DOHH2 (cell line): ENCODE data around the gene LKAAEAR1.

Source experiments
- H3F3A ChIP-seq: fragments of 200-600 bp; sonication (generic), shearing (Covaris generic); 2 replicates; pipeline ENCODE4 v1.6.0; 2016; ENCODE audit warnings: antibody characterized with exemption, mild to moderate bottlenecking; ENCODE audit not compliant: control insufficient read depth, insufficient read depth
- H3K27ac ChIP-seq: fragments of 200-600 bp; sonication (generic); 2 replicates; pipeline ENCODE4 v1.5.1; 2014; ENCODE audit warnings: low read depth, mild to moderate bottlenecking, low read length, moderate library complexity
- H3K27me3 ChIP-seq: fragments of 200-600 bp; sonication (generic); 2 replicates; pipeline ENCODE4 v1.6.1; 2014; ENCODE audit warnings: mild to moderate bottlenecking, low read length, mixed read lengths; ENCODE audit not compliant: control insufficient read depth
- H3K36me3 ChIP-seq: fragments of 200-600 bp; sonication (generic); 2 replicates; pipeline ENCODE4 v1.6.1; 2014; ENCODE audit warnings: mild to moderate bottlenecking, low read length, moderate library complexity, mixed read lengths; ENCODE audit not compliant: control insufficient read depth
- H3K4me1 ChIP-seq: fragments of 200-600 bp; sonication (generic); 2 replicates; pipeline ENCODE4 v1.6.1; 2014; ENCODE audit warnings: mild to moderate bottlenecking, low read length, mixed read lengths; ENCODE audit not compliant: control insufficient read depth
- H3K4me2 ChIP-seq: fragments of 200-600 bp; sonication (generic); 2 replicates; pipeline ENCODE4 v1.6.0; 2014; ENCODE audit warnings: mild to moderate bottlenecking, low read length, moderate library complexity
- H3K4me3 ChIP-seq: fragments of 200-600 bp; sonication (generic); 2 replicates; pipeline ENCODE4 v1.5.1; 2014; ENCODE audit warnings: mild to moderate bottlenecking, low read length, mixed read lengths
- H3K79me2 ChIP-seq: fragments of 200-600 bp; sonication (generic); 2 replicates; pipeline ENCODE4 v1.6.1; 2014; ENCODE audit warnings: mild to moderate bottlenecking, low read length, mixed read lengths; ENCODE audit not compliant: control insufficient read depth
- H3K9me2 ChIP-seq: fragments of 200-600 bp; sonication (generic); replicated peaks from 2 replicates; pipeline ENCODE4 v1.6.1; 2014; ENCODE audit warnings: mild to moderate bottlenecking, low read length, mixed read lengths; ENCODE audit not compliant: control insufficient read depth
- H3K9me3 ChIP-seq: fragments of 200-600 bp; sonication (generic); 2 replicates; pipeline ENCODE4 v1.6.1; 2014; ENCODE audit warnings: antibody characterized with exemption, low read length, mixed read lengths; ENCODE audit not compliant: control insufficient read depth, insufficient read depth
- H4K20me1 ChIP-seq: fragments of 200-600 bp; sonication (generic); 2 replicates; pipeline ENCODE4 v1.6.0; 2014; ENCODE audit warnings: low read depth, mild to moderate bottlenecking, antibody characterized with exemption, low read length, moderate library complexity; ENCODE audit not compliant: control insufficient read depth, insufficient read depth
- EZH2phosphoT487 ChIP-seq: fragments of 200-600 bp; sonication (generic); IDR thresholded peaks from 2 replicates; pipeline ENCODE4 v1.6.1; 2017; ENCODE audit warnings: borderline replicate concordance, mild to moderate bottlenecking, antibody characterized with exemption, low read length, moderate library complexity, mixed read lengths
- TF ChIP-seq, protein P1 (sequence below): fragments of 200-600 bp; sonication (generic); IDR thresholded peaks from one replicate; pipeline ENCODE4 v1.5.1; 2014; ENCODE audit warnings: antibody characterized with exemption, mild to moderate bottlenecking, low read depth, low read length; ENCODE audit not compliant: poor library complexity, severe bottlenecking

The LKAAEAR1 gene

DNA sequence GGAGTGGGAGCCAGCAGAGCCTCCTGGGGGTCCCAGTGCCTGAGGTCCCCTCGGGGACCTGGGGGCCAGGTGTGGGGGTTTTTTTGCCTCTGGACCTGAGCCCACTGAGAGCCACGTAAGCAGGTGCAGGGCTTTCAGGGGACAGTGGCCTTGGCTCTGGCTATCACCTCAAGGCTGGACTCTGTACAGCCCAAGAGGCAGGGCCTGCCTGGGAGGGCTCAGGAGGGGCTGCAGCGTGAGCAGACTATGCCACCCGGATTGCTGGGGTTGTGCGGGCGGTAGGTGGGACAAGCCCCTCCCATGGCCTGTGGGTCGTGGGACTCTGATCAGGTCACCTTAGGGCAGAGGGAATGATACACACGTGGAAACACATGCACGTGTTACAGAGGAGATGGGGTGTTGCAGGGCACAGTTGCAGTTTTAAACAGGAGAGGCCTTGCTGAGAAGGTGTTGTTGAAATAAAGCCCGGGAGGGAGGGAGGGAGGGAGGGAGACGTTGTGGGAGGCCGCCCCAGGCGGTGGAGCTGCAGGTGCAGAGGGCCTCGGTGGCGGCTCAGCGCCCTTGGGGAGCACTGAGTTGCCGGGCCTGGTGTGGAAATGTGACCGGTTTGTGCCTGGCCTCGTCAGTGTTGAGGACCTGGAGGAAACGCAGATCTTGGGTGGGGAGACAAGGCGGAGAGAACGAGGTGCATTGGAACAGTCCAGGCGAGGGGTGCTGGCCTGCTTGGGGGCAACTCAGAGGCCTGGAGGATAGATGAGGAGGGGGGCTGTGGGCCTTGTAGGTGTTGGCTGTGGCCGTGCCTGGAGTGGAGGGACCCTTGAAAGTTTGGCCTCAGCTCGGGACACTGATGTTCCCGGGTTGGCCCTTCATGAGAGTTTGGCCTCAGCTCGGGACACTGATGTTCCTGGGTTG is 18.9 kb downstream of the LKAAEAR1 start:
- Histone ChIP-seq H3K36me3 (peaks cover 3% of the 10 kb centered on the region; the same call in 1 of the 2 replicates), H3K4me2 (peak overlapping the region; percentile 76), H3K4me1 (peaks cover 50% of the 10 kb centered on the region), H3F3A (peaks cover 2% of the 10 kb centered on the region; the same call in 1 of the 2 replicates), H3K27me3 (no peaks in the 10 kb centered on the region), H4K20me1 (no peaks in the 10 kb centered on the region), H3K4me3 (peak overlapping the region; percentile 86), H3K9me3 (no peaks in the 10 kb centered on the region), H3K9me2 (no peaks in the 10 kb centered on the region), H3K79me2 (peaks cover 13% of the 10 kb centered on the region), H3K27ac (peak overlapping the region; percentile 42)
- no peak for TF ChIP-seq EZH2phosphoT487
- TF ChIP-seq, protein P1, sequence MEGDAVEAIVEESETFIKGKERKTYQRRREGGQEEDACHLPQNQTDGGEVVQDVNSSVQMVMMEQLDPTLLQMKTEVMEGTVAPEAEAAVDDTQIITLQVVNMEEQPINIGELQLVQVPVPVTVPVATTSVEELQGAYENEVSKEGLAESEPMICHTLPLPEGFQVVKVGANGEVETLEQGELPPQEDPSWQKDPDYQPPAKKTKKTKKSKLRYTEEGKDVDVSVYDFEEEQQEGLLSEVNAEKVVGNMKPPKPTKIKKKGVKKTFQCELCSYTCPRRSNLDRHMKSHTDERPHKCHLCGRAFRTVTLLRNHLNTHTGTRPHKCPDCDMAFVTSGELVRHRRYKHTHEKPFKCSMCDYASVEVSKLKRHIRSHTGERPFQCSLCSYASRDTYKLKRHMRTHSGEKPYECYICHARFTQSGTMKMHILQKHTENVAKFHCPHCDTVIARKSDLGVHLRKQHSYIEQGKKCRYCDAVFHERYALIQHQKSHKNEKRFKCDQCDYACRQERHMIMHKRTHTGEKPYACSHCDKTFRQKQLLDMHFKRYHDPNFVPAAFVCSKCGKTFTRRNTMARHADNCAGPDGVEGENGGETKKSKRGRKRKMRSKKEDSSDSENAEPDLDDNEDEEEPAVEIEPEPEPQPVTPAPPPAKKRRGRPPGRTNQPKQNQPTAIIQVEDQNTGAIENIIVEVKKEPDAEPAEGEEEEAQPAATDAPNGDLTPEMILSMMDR: no peak

DNA sequence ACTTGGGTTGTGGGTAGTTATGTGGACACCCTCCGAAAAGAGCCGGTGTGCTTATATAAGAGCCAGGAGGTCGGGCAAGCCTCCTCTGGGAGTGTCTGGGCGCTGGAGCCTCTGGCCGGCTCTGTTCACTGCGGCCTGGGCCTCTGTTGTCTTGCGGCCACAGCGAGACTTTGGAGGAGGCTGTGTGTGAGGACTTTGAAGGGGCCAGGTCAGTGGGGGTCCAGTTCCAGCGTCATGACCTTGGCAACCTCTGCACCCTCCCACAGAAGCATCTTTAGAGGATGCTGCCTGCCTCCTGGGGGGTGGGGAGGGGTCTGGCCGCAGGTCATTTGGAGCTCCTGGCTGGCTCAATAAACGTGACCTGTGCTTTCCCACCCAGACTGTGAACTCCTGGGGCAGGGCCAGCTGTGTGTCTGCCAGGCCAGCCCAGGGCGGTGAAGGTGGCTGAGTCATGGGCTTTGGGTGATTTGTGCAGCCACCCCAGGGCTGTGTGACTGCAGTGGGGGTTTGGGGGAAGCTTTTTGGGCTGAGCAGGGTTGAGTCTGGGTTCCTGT is 20.0 kb downstream of the LKAAEAR1 start:
- TF ChIP-seq, protein P1: no peak
- TF ChIP-seq EZH2phosphoT487: no peak
- no peaks in the 10 kb centered on the region for H3K9me2 ChIP-seq
- H3K4me2 ChIP-seq: peak overlapping the region; percentile 76
- peaks cover 45% of the 10 kb centered on the region for H3K4me1 ChIP-seq
- H4K20me1 ChIP-seq: no peaks in the 10 kb centered on the region
- H3K27me3 ChIP-seq: no peaks in the 10 kb centered on the region; the same call in 1 of the 2 replicates
- peaks cover 13% of the 10 kb centered on the region for H3K79me2 ChIP-seq
- H3K36me3 ChIP-seq: no peaks in the 10 kb centered on the region
- no peaks in the 10 kb centered on the region for H3K9me3 ChIP-seq
- peaks cover 2% of the 10 kb centered on the region; the same call in 1 of the 2 replicates for H3F3A ChIP-seq
- peak overlapping the region; percentile 86 for H3K4me3 ChIP-seq
- no peak overlapping the region for H3K27ac ChIP-seq

DNA sequence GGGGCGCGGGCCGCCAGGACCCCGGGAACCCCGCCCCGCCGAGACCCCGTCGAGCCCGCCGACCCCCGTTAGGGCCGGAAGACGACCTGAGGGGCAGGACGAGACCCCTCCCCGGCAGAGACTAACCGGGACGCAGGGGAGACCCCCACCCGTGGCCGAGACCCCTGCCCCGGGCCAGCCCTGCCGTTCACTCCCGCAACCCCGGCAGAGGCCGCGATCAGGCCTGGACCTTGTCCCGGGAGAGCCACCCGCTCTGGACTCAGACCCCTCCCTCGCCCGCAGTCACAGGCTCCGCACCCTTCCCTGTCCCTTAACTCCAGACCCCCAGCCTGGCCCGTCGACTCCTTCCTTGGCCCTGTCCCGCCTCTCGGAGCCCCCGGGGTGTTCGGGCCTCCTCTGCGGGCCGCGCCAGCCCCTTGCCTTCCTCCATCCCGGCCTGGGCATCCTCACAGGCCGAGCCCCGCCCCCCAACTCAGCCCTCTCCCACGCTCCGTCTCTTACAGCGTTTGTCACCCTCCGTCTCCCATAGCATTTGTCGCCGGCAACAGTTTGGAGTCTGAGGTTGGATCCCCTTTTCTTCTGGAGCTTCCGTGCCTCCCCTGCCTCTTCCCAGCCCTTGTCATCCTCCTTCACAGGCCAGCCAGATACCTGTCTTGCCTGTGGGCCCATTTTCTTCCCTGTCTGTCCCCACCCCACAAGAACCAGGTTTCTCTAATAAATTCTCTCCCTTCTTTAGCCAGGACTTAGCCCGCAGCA is 20.6 kb downstream of the LKAAEAR1 start:
- Histone ChIP-seq H3K4me1 (peaks cover 48% of the 10 kb centered on the region), H3K36me3 (no peaks in the 10 kb centered on the region), H3K27ac (no peak overlapping the region), H3K27me3 (no peaks in the 10 kb centered on the region; the same call in 1 of the 2 replicates), H3F3A (peaks cover 2% of the 10 kb centered on the region; the same call in 1 of the 2 replicates), H3K79me2 (peaks cover 13% of the 10 kb centered on the region), H3K9me2 (no peaks in the 10 kb centered on the region), H3K9me3 (no peaks in the 10 kb centered on the region), H4K20me1 (no peaks in the 10 kb centered on the region), H3K4me3 (peak overlapping the region; percentile 86), H3K4me2 (peak overlapping the region; percentile 76)
- TF ChIP-seq EZH2phosphoT487: no peak
- TF ChIP-seq, protein P1: no peak
